H1 (cell line): ENCODE measurements around the gene PSORS1C2.

Experiments used
- CTCF ChIP-seq, 3 experiments: IDR thresholded peaks; 1 replicate in 2 of 3; 2 replicates in 1 of 3; pipeline versions ENCODE4 v1.5.1 to v1.6.1; 2011; ENCODE audit warnings: low read length in 3 of 3, mild to moderate bottlenecking in 3 of 3, inconsistent platforms in 2 of 3, low read depth in 1 of 3, moderate library complexity in 1 of 3; ENCODE audit not compliant: insufficient read depth in 1 of 3; ENCODE audit errors: control extremely low read depth in 1 of 3
- E2F6 ChIP-seq: IDR thresholded peaks from 2 replicates; pipeline ENCODE4 v1.6.1; 2012; ENCODE audit warnings: inconsistent platforms
- EZH2 ChIP-seq: fragments of 200-600 bp; sonication (generic); IDR thresholded peaks from 2 replicates; pipeline ENCODE4 v1.7.1; 2012; ENCODE audit warnings: low read depth, mild to moderate bottlenecking, moderate library complexity, low read length, inconsistent platforms; ENCODE audit not compliant: severe bottlenecking
- GABPA ChIP-seq: IDR thresholded peaks from 2 replicates; pipeline ENCODE4 v1.6.1; 2011; ENCODE audit warnings: mild to moderate bottlenecking, low read length, moderate library complexity, borderline replicate concordance; ENCODE audit not compliant: insufficient read depth
- HDAC2 ChIP-seq, 2 experiments: fragments of 300-600 bp in 1 of 2; sonication (generic) in 1 of 2; IDR thresholded peaks; 2 replicates each; pipeline ENCODE4 v1.6.1; 2011 to 2012; ENCODE audit warnings: low read depth in 2 of 2, low read length in 2 of 2, mild to moderate bottlenecking in 2 of 2, moderate library complexity in 2 of 2, borderline replicate concordance in 1 of 2, inconsistent platforms in 1 of 2
- HDAC6 ChIP-seq: IDR thresholded peaks from one replicate; pipeline ENCODE4 v1.7.1; 2012; ENCODE audit warnings: low read depth, mild to moderate bottlenecking, inconsistent platforms, low read length, moderate library complexity
- PHF8 ChIP-seq: fragments of 200-600 bp; sonication (generic); conservative IDR thresholded peaks from 2 replicates; pipeline ENCODE4 v1.7.1; 2012; ENCODE audit warnings: low read depth, mild to moderate bottlenecking, inconsistent platforms, low read length, moderate library complexity
- POLR2AphosphoS5 ChIP-seq: IDR thresholded peaks from 2 replicates; pipeline ENCODE4 v1.6.1; 2011; ENCODE audit warnings: low read depth, low read length
- RXRA ChIP-seq: IDR thresholded peaks from 2 replicates; pipeline ENCODE4 v1.6.1; 2011; ENCODE audit warnings: low read depth, mild to moderate bottlenecking, low read length, moderate library complexity; ENCODE audit not compliant: insufficient read depth
- SIN3A ChIP-seq, 2 experiments: IDR thresholded peaks in 1 of 2; conservative IDR thresholded peaks in 1 of 2; 2 replicates each; pipeline ENCODE4 v1.6.1; 2011 to 2012; ENCODE audit warnings: low read length in 2 of 2, improper control_type of control experiment in 1 of 2, low read depth in 1 of 2, mild to moderate bottlenecking in 1 of 2
- SUZ12 ChIP-seq: fragments of 200-600 bp; sonication (generic); IDR thresholded peaks from 2 replicates; pipeline ENCODE4 v1.6.1; 2012; ENCODE audit warnings: mild to moderate bottlenecking, inconsistent platforms, low read length, moderate library complexity, mixed read lengths

DNA sequence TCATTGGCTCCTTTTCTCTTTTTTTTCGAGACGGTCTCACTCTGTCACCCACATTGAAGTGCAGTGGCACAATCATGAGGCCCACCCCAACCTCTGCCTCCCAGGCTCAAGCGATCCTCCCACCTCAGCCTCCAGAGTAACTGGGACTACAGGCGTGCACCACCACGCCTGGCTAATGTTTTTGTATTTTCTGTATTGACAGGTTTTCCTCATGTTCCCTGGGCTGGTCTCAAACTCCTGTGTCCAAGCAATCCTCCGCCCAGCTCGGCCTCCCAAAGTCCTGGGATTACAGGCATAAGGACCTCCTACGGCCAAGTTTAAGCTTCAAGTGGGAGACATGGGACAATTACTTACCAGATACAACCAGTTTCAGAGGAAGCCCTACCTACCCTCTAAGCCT lies 41.0 kb upstream of the PSORS1C2 start:
- TF ChIP-seq SIN3A (conservative IDR thresholded peaks at IDR 0.05 in 1 of 2, IDR thresholded peaks at IDR 0.05 in 1 of 2; ENCODE audit: low read depth in 1 of 2, low read length in 2 of 2) (no peak), HDAC2 (IDR thresholded peaks at IDR 0.05; ENCODE audit: borderline replicate concordance in 1 of 2, low read depth in 2 of 2, low read length in 2 of 2) (no peak), E2F6 (no peak), GABPA (no peak), CTCF (IDR thresholded peaks at IDR 0.05; ENCODE audit: control extremely low read depth in 1 of 3, insufficient read depth in 1 of 3, low read depth in 1 of 3, low read length in 3 of 3) (no peak), SUZ12 (no peak), PHF8 (no peak), EZH2 (no peak), RXRA (no peak), HDAC6 (no peak), POLR2AphosphoS5 (no peak)
